B cell (primary cell): ENCODE results near the gene TMEM163. TPM values are rescaled to one million over a fixed set of nuclear protein-coding genes. Genes with fewer than 3 reads are reported as not detected.

Source experiments
- ATAC-seq: fragments of 200-7000 bp; cut with Tn5 transposase; one replicate; pipeline ENCODE4 v1.10.0; 2021; ENCODE audit warnings: low read depth, mild to moderate bottlenecking, moderate number of reproducible peaks, moderate library complexity
- CTCF ChIA-PET: fragments of 350-600 bp; sonication (Branson Sonifier 250); formaldehyde crosslinking; loops from one replicate; lab custom pipeline; 2021; ENCODE audit warnings: antibody characterized with exemption, inconsistent platforms; lab: Charles Lee
- POLR2A ChIA-PET: fragments of 350-600 bp; sonication (Branson Sonifier 250); formaldehyde crosslinking; loops from one replicate; lab custom pipeline; 2021; ENCODE audit warnings: antibody characterized with exemption; lab: Charles Lee
- DNase-seq: peaks from one replicate; pipeline ENCODE4 v3.0.0; 2013
- H2AFZ ChIP-seq: 2 replicates; pipeline ENCODE4 v1.6.1; 2012; ENCODE audit warnings: mild to moderate bottlenecking, low read depth, low read length; ENCODE audit not compliant: insufficient read depth, poor library complexity, severe bottlenecking
- H3K27ac ChIP-seq, 2 donors: 1 replicate in 1 of 2; 2 replicates in 1 of 2; pipeline ENCODE4 v1.5.1; 2012 to 2013; ENCODE audit warnings: low read length in 2 of 2, mild to moderate bottlenecking in 2 of 2, moderate library complexity in 1 of 2
- H3K27me3 ChIP-seq, 4 experiments: fragments of 200-600 bp in 1 of 4; sonication (generic) in 1 of 4; replicated peaks in 1 of 4; 1 replicate in 2 of 4; 2 replicates in 2 of 4; pipeline versions ENCODE4 v1.6.1 to v1.7.0; 2013 to 2016; ENCODE audit warnings: low read length in 3 of 4, mild to moderate bottlenecking in 2 of 4, mixed read lengths in 1 of 4, moderate library complexity in 1 of 4; ENCODE audit not compliant: insufficient read depth in 4 of 4, control insufficient read depth in 3 of 4; ENCODE audit errors: control extremely low read depth in 1 of 4
- H3K36me3 ChIP-seq, 2 experiments: replicated peaks in 1 of 2; 1 replicate in 1 of 2; 2 replicates in 1 of 2; pipeline versions ENCODE4 v1.6.1 to v1.7.1; 2013; ENCODE audit warnings: low read length in 1 of 2; ENCODE audit not compliant: insufficient read depth in 2 of 2, control insufficient read depth in 1 of 2; ENCODE audit errors: control extremely low read depth in 1 of 2, extremely low read depth in 1 of 2
- H3K4me1 ChIP-seq, 2 donors: fragments of 200-600 bp in 1 of 2; sonication (generic) in 1 of 2; 1 replicate in 1 of 2; 2 replicates in 1 of 2; pipeline versions ENCODE4 v1.5.1 to v1.6.1; 2013 to 2017; ENCODE audit warnings: low read length in 2 of 2; ENCODE audit not compliant: control insufficient read depth in 2 of 2, insufficient read depth in 2 of 2
- H3K4me2 ChIP-seq: replicated peaks from 2 replicates; pipeline ENCODE3; 2012; ENCODE audit warnings: mild to moderate bottlenecking, low read depth, low read length; ENCODE audit not compliant: poor library complexity, severe bottlenecking
- H3K4me3 ChIP-seq, 5 experiments: fragments of 200-600 bp in 1 of 5; sonication (generic) in 1 of 5; 1 replicate in 3 of 5; 2 replicates in 2 of 5; pipeline versions ENCODE4 v1.5.1 to v1.7.0; 2011 to 2016; ENCODE audit warnings: low read length in 4 of 5, mild to moderate bottlenecking in 4 of 5, low read depth in 2 of 5, control low read depth in 1 of 5, moderate library complexity in 1 of 5; ENCODE audit not compliant: insufficient read depth in 1 of 5; ENCODE audit errors: control extremely low read depth in 1 of 5, extremely low read depth in 1 of 5
- H3K79me2 ChIP-seq: fragments of 200-600 bp; sonication (generic); one replicate; pipeline ENCODE4 v1.6.0; 2016; ENCODE audit warnings: low read length; ENCODE audit not compliant: control insufficient read depth, insufficient read depth
- H3K9ac ChIP-seq: fragments of 200-600 bp; sonication (generic); 2 replicates; pipeline ENCODE4 v1.6.1; 2017; ENCODE audit warnings: mild to moderate bottlenecking, low read length, moderate library complexity
- H3K9me3 ChIP-seq, 3 donors: one replicate each; pipeline versions ENCODE4 v1.6.1 to v1.7.1; 2013; ENCODE audit warnings: low read length in 2 of 3; ENCODE audit not compliant: control insufficient read depth in 2 of 3, insufficient read depth in 1 of 3; ENCODE audit errors: control extremely low read depth in 1 of 3
- H4K20me1 ChIP-seq: 2 replicates; pipeline ENCODE4 v1.6.0; 2012; ENCODE audit warnings: mild to moderate bottlenecking, low read length; ENCODE audit not compliant: insufficient read depth, control insufficient read depth, poor library complexity, severe bottlenecking
- H3K27ac Mint-ChIP-seq: one replicate; pipeline ENCODE4 v1.8.0; 2021; ENCODE audit warnings: mixed read lengths
- H3K27me3 Mint-ChIP-seq: one replicate; pipeline ENCODE4 v1.8.0; 2021; ENCODE audit warnings: mixed read lengths
- H3K4me1 Mint-ChIP-seq: one replicate; pipeline ENCODE4 v1.8.0; 2021; ENCODE audit warnings: mixed read lengths
- H3K4me3 Mint-ChIP-seq: one replicate; pipeline ENCODE4 v1.8.0; 2021; ENCODE audit warnings: mixed read lengths
- H3K9me3 Mint-ChIP-seq: one replicate; pipeline ENCODE4 v1.8.0; 2022; ENCODE audit warnings: mixed read lengths; ENCODE audit not compliant: insufficient read depth
- EZH2 ChIP-seq: IDR thresholded peaks from 2 replicates; pipeline ENCODE4 v1.6.1; 2012; ENCODE audit warnings: borderline replicate concordance, low read depth, mild to moderate bottlenecking, moderate library complexity, low read length; ENCODE audit not compliant: insufficient read depth, poor library complexity, severe bottlenecking
- WGBS: methylation state at CpG from one replicate; pipeline ENCODE4 v1.1.5; 2013; ENCODE audit warnings: missing lambda C conversion rate; ENCODE audit not compliant: insufficient coverage; 5-methylcytosine and 5-hydroxymethylcytosine counted together
- intact Hi-C: fragments of 100-400 bp; cut with micrococcal nuclease; formaldehyde crosslinking; loops from one replicate; pipeline ENCODE4 v1.10.0; 2022
- polyA plus RNA-seq: library from polyadenylated mRNA; depleted of rRNA; stranded (reverse); fragments of >200 nt; gene quantifications from 2 replicates; pipeline ENCODE4 v1.2.3, GENCODE V29; 2012
- total RNA-seq, 2 donors: library from RNA; stranded (reverse); fragments of 120-200 nt in 1 of 2; gene quantifications; 1 replicate in 1 of 2; 2 replicates in 1 of 2; pipeline versions ENCODE4 v1.2.3 to v1.2.4, GENCODE V29; 2013 to 2022
- TF ChIP-seq, protein P1 (sequence below): fragments of 200-600 bp; IDR thresholded peaks from one replicate; pipeline ENCODE4 v1.8.0; 2022; ENCODE audit warnings: antibody characterized with exemption, mild to moderate bottlenecking

The TMEM163 gene
- total and polyA plus RNA-seq, 2 donors (not counting 1 experiment from before 2014, with no cell fraction given), result 2.6 to 5.6 TPM

DNA sequence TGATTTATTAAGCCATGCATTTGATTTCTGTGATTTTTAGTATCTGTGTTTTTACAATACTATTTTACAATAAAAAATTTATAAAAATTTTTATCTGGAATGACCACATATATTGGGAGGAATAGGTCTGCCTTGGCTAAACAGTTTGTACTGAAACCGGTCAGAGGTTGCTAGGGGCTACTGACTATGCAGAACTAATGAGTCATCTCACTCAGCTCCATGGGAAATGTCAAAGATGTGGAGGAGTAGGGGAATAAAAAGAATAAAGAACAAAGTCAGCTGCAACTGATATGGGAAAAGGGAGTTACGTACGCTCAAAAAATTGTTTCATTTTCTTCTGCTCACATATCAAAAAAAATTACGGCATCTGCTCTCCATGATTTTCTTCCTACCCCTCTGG lies 8.6 kb upstream of the TMEM163 start:
- Histone ChIP-seq H3K9ac (no peak overlapping the region), H3K4me1 (peaks cover 0 to 4% of the 10 kb centered on the region in 2 donors), H3K36me3 (no peaks in the 10 kb centered on the region), H3K4me3 (no peak overlapping the region), H3K9me3 (no peaks in the 10 kb centered on the region), H3K4me2 (no peak overlapping the region), H2AFZ (no peak overlapping the region), H4K20me1 (no peaks in the 10 kb centered on the region), H3K27ac (no peak overlapping the region), H3K27me3 (peaks cover 0 to 4% (median 0%) of the 10 kb centered on the region in 4 experiments), H3K79me2 (no peaks in the 10 kb centered on the region)
- Mint-ChIP-seq H3K4me1 (no peaks in the 10 kb centered on the region), H3K4me3 (no peak overlapping the region), H3K27me3 (no peaks in the 10 kb centered on the region), H3K27ac (no peak overlapping the region), H3K9me3 (no peaks in the 10 kb centered on the region)
- TF ChIP-seq, protein P1, sequence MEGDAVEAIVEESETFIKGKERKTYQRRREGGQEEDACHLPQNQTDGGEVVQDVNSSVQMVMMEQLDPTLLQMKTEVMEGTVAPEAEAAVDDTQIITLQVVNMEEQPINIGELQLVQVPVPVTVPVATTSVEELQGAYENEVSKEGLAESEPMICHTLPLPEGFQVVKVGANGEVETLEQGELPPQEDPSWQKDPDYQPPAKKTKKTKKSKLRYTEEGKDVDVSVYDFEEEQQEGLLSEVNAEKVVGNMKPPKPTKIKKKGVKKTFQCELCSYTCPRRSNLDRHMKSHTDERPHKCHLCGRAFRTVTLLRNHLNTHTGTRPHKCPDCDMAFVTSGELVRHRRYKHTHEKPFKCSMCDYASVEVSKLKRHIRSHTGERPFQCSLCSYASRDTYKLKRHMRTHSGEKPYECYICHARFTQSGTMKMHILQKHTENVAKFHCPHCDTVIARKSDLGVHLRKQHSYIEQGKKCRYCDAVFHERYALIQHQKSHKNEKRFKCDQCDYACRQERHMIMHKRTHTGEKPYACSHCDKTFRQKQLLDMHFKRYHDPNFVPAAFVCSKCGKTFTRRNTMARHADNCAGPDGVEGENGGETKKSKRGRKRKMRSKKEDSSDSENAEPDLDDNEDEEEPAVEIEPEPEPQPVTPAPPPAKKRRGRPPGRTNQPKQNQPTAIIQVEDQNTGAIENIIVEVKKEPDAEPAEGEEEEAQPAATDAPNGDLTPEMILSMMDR, result no peak
- no peak for TF ChIP-seq EZH2
- ATAC-seq (no peak), DNase-seq (no peak)
- ChIA-PET CTCF (no interaction called here), POLR2A (no interaction called here)
- intact Hi-C loops, result no loop called here
- WGBS, result 75% methylated on average over 2 of the region's 4 CpGs

DNA sequence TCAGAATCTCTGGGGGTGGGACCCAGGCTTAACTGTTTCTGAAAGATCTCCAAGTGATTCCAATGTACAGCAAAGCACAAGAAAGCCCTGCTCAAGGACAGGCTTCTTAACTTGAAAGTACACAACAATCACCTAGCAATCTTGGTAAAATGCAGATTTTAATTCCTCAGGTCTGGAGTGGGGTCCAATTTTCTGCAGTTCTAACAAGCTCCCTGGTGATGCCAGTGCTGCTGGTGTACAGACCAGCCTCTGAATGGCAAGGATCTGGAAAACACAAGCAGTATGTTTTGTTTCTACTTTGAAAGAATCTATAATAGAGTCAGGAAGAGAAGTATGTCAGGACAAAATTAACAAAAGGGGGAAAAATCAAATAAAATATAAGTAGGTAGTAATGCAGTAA lies 7.8 kb upstream of the TMEM163 start:
- H3K4me3 ChIP-seq, result no peak overlapping the region
- H3K9ac ChIP-seq, result no peak overlapping the region
- H3K27me3 Mint-ChIP-seq, result peaks cover 2% of the 10 kb centered on the region
- no peak overlapping the region for H3K4me3 Mint-ChIP-seq
- H3K27ac ChIP-seq, result no peak overlapping the region
- TF ChIP-seq, protein P1, result no peak
- TF ChIP-seq EZH2, result no peak
- peaks cover 0 to 6% (median 2%) of the 10 kb centered on the region in 4 experiments for H3K27me3 ChIP-seq
- DNase-seq, result no peak
- H3K36me3 ChIP-seq, result no peaks in the 10 kb centered on the region
- intact Hi-C loops, result no loop called here
- H3K9me3 ChIP-seq, result no peaks in the 10 kb centered on the region
- ChIA-PET CTCF (no interaction called here), POLR2A (no interaction called here)
- no peaks in the 10 kb centered on the region for H4K20me1 ChIP-seq
- ATAC-seq, result no peak
- H3K4me2 ChIP-seq, result no peak overlapping the region
- no peaks in the 10 kb centered on the region for H3K79me2 ChIP-seq
- H2AFZ ChIP-seq, result no peak overlapping the region
- peaks cover 0 to 4% of the 10 kb centered on the region in 2 donors for H3K4me1 ChIP-seq
- H3K4me1 Mint-ChIP-seq, result no peaks in the 10 kb centered on the region
- no peaks in the 10 kb centered on the region for H3K9me3 Mint-ChIP-seq
- H3K27ac Mint-ChIP-seq, result no peak overlapping the region
